Uterus (tissue), 2 donors: Measurements from ENCODE around the gene CDH4.

ENCODE experiments used
- POLR2A ChIP-seq, 2 donors: fragments of 450-650 bp; IDR thresholded peaks; one replicate each; pipeline ENCODE4 v1.6.1; 2016; ENCODE audit warnings: antibody characterized with exemption in 2 of 2, mild to moderate bottlenecking in 1 of 2, moderate library complexity in 1 of 2
- TF ChIP-seq, protein P1 (sequence below), 4 experiments: fragments of 200-600 bp in 2 of 4; fragments of 450-650 bp in 2 of 4; sonication (generic) in 2 of 4; IDR thresholded peaks; one replicate each; pipeline ENCODE4 v1.5.1; 2016 to 2019; ENCODE audit warnings: antibody characterized with exemption in 4 of 4, mild to moderate bottlenecking in 2 of 4, moderate library complexity in 1 of 4

DNA sequence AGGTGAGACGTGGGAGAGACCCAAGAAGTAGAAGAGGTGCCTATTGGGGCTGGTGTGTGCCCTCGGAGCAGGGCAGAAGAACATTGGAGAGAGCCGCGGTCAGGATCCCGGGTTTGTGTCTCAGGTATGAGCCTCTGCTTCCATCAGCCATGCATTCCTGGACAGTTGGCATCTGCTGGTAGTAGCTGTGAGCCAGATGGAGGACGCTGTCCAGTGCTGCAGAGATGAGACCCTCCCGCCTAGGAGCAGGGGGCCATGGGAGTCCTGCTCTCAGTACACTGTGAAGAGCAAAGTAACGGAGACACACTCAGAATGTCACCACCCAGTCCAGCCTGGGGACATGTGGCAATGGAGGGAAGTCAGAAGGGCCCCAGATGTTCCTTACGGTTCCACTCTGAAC, 108.2 kb downstream of the CDH4 start:
- TF ChIP-seq POLR2A (IDR thresholded peaks at IDR 0.05), result no peak
- TF ChIP-seq, protein P1, sequence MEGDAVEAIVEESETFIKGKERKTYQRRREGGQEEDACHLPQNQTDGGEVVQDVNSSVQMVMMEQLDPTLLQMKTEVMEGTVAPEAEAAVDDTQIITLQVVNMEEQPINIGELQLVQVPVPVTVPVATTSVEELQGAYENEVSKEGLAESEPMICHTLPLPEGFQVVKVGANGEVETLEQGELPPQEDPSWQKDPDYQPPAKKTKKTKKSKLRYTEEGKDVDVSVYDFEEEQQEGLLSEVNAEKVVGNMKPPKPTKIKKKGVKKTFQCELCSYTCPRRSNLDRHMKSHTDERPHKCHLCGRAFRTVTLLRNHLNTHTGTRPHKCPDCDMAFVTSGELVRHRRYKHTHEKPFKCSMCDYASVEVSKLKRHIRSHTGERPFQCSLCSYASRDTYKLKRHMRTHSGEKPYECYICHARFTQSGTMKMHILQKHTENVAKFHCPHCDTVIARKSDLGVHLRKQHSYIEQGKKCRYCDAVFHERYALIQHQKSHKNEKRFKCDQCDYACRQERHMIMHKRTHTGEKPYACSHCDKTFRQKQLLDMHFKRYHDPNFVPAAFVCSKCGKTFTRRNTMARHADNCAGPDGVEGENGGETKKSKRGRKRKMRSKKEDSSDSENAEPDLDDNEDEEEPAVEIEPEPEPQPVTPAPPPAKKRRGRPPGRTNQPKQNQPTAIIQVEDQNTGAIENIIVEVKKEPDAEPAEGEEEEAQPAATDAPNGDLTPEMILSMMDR (IDR thresholded peaks at IDR 0.05), result no peak
